Measurements from ENCODE around the gene UTP4. TPM values are rescaled to one million over a fixed set of nuclear protein-coding genes. Genes with fewer than 3 reads are reported as not detected.
"Not testable (repeated sequence)": the region's sequence is repeated elsewhere in the genome, so short reads cannot be mapped to it uniquely, and the experiment has no call there.

Gene UTP4
- total and polyA plus RNA-seq, 2 of the 8 experiments (the other 6 are each of a cell fraction or from before 2014, with no cell fraction given) = 101 to 118 TPM

GRCh38 chr16:69124406-69124805 lies 8.0 kb upstream of the UTP4 start:
- not testable (repeated sequence) for H2BK5ac ChIP-seq (ENCODE audit: low read depth, low read length); H3K27ac ChIP-seq (ENCODE audit: low read depth, low read length); H2BK120ac ChIP-seq (replicated peaks; ENCODE audit: low read depth, low read length); H4K5ac ChIP-seq (ENCODE audit: insufficient read length, low read depth, low read length); H3K27me3 ChIP-seq (replicated peaks in 1 of 4; ENCODE audit: control insufficient read depth in 3 of 4, extremely low read depth in 1 of 4, insufficient read depth in 3 of 4, low read length in 3 of 4); H2BK12ac ChIP-seq (ENCODE audit: low read depth, low read length); FAIRE-seq; H3K4me1 ChIP-seq (replicated peaks in 1 of 4; ENCODE audit: control insufficient read depth in 3 of 4, insufficient read depth in 4 of 4, low read length in 3 of 4); H3K14ac ChIP-seq (ENCODE audit: insufficient read length); DNase-seq (ENCODE audit: low read depth in 1 of 2, low spot score in 2 of 2); H3K4me3 ChIP-seq (ENCODE audit: extremely low read depth in 1 of 4, insufficient read depth in 2 of 4, low read depth in 3 of 4, low read length in 4 of 4); H3K23me2 ChIP-seq (ENCODE audit: low read depth, low read length); H2AK5ac ChIP-seq (ENCODE audit: low read depth, low read length); H3K23ac ChIP-seq (ENCODE audit: insufficient read length); H2AFZ ChIP-seq (ENCODE audit: low read length); H3K4me2 ChIP-seq (ENCODE audit: insufficient read depth in 1 of 2, low read depth in 2 of 2, low read length in 2 of 2); H2BK20ac ChIP-seq (ENCODE audit: low read length); H4K8ac ChIP-seq (ENCODE audit: extremely low read depth, insufficient read depth, low read length); H4K91ac ChIP-seq (replicated peaks; ENCODE audit: insufficient read length, low read length); H3K4ac ChIP-seq (replicated peaks; ENCODE audit: insufficient read length, low read depth, low read length); H3K9me3 ChIP-seq (ENCODE audit: insufficient read depth in 2 of 2, low read depth in 1 of 2, low read length in 1 of 2); H4K20me1 ChIP-seq (replicated peaks in 1 of 2; ENCODE audit: control insufficient read depth in 1 of 2, insufficient read depth in 2 of 2, low read length in 2 of 2); H3K9ac ChIP-seq (replicated peaks in 1 of 4; ENCODE audit: extremely low read depth in 1 of 4, low read depth in 3 of 4, low read length in 3 of 4); H3K79me1 ChIP-seq (ENCODE audit: low read depth, low read length); H3K18ac ChIP-seq (ENCODE audit: extremely low read depth, low read length); H2BK15ac ChIP-seq (ENCODE audit: low read length); H3K56ac ChIP-seq (replicated peaks; ENCODE audit: insufficient read length, low read depth, low read length)
- Histone ChIP-seq H3K36me3 (ENCODE audit: control insufficient read depth in 2 of 4, insufficient read depth in 4 of 4, low read length in 3 of 4) (peaks cover 0 to 23% (median 10%) of the 10 kb centered on the region in 4 experiments; a peak in 6 of 8 replicates), H3K79me2 (ENCODE audit: control insufficient read depth in 1 of 2, insufficient read depth in 2 of 2, low read length in 2 of 2) (peaks cover 0 to 37% of the 10 kb centered on the region in 2 experiments; a peak in 2 of 4 replicates)
- ChIA-PET POLR2A (ENCODE audit: partially characterized antibody) (interaction anchor here (0.7 to 3.4 kb wide), 9 partner anchors 8 to 277 kb away, joined by 3 to 14 read pairs (median 3); partner anchors contain the start of genes CHTF8 and UTP4), CTCF (ENCODE audit: partially characterized antibody) (interaction anchor here (0.6 to 12.3 kb wide), 49 partner anchors 9 to 1627 kb away, joined by 3 to 174 read pairs (median 4); partner anchors contain the start of genes CHTF8, NIP7 and UTP4)
- 93% methylated on average over 8 of the region's 8 CpGs; no CpG with 5 or more reads in 1 of the 2 experiments for WGBS, 2 experiments (ENCODE audit: extremely low coverage in 1 of 2, insufficient coverage in 1 of 2, insufficient read length in 1 of 2, insufficient replicate concordance in 2 of 2, low coverage in 1 of 2, low lambda C conversion rate in 2 of 2, missing lambda C conversion rate in 1 of 2)

- H4K20me1 ChIP-seq (replicated peaks in 1 of 2; ENCODE audit: control insufficient read depth in 1 of 2, insufficient read depth in 2 of 2, low read length in 2 of 2); H3K9ac ChIP-seq (replicated peaks in 1 of 4; ENCODE audit: extremely low read depth in 1 of 4, low read depth in 3 of 4, low read length in 3 of 4): not testable (repeated sequence)
These were observed 7.5 kb upstream of the UTP4 start for GRCh38 chr16:69124961-69125360.

More at GRCh38 chr16:69124961-69125360, 7.5 kb upstream of the UTP4 start:
- H2BK20ac ChIP-seq (ENCODE audit: low read length); H2BK15ac ChIP-seq (ENCODE audit: low read length); H3K23me2 ChIP-seq (ENCODE audit: low read depth, low read length); H2AFZ ChIP-seq (ENCODE audit: low read length); FAIRE-seq; H3K56ac ChIP-seq (replicated peaks; ENCODE audit: insufficient read length, low read depth, low read length); H3K4me3 ChIP-seq (ENCODE audit: extremely low read depth in 1 of 4, insufficient read depth in 2 of 4, low read depth in 3 of 4, low read length in 4 of 4); H2BK120ac ChIP-seq (replicated peaks; ENCODE audit: low read depth, low read length); H3K18ac ChIP-seq (ENCODE audit: extremely low read depth, low read length); H3K79me1 ChIP-seq (ENCODE audit: low read depth, low read length); H2BK5ac ChIP-seq (ENCODE audit: low read depth, low read length); H4K5ac ChIP-seq (ENCODE audit: insufficient read length, low read depth, low read length); H2AK5ac ChIP-seq (ENCODE audit: low read depth, low read length); H3K4me2 ChIP-seq (ENCODE audit: insufficient read depth in 1 of 2, low read depth in 2 of 2, low read length in 2 of 2); H3K27ac ChIP-seq (ENCODE audit: low read depth, low read length); H3K23ac ChIP-seq (ENCODE audit: insufficient read length); H2BK12ac ChIP-seq (ENCODE audit: low read depth, low read length); H3K9me3 ChIP-seq (ENCODE audit: insufficient read depth in 2 of 2, low read depth in 1 of 2, low read length in 1 of 2); H4K91ac ChIP-seq (replicated peaks; ENCODE audit: insufficient read length, low read length); DNase-seq (ENCODE audit: low read depth in 1 of 2, low spot score in 2 of 2); H4K8ac ChIP-seq (ENCODE audit: extremely low read depth, insufficient read depth, low read length); H3K4ac ChIP-seq (replicated peaks; ENCODE audit: insufficient read length, low read depth, low read length); H3K27me3 ChIP-seq (replicated peaks in 1 of 4; ENCODE audit: control insufficient read depth in 3 of 4, extremely low read depth in 1 of 4, insufficient read depth in 3 of 4, low read length in 3 of 4); H3K4me1 ChIP-seq (replicated peaks in 1 of 4; ENCODE audit: control insufficient read depth in 3 of 4, insufficient read depth in 4 of 4, low read length in 3 of 4); H3K14ac ChIP-seq (ENCODE audit: insufficient read length): not testable (repeated sequence)
- Histone ChIP-seq H3K79me2 (ENCODE audit: control insufficient read depth in 1 of 2, insufficient read depth in 2 of 2, low read length in 2 of 2) (peaks cover 0 to 43% of the 10 kb centered on the region in 2 experiments; a peak in 2 of 4 replicates), H3K36me3 (ENCODE audit: control insufficient read depth in 2 of 4, insufficient read depth in 4 of 4, low read length in 3 of 4) (peaks cover 0 to 18% (median 8%) of the 10 kb centered on the region in 4 experiments; a peak in 5 of 8 replicates)
- ChIA-PET CTCF (ENCODE audit: partially characterized antibody) (interaction anchor here (0.5 to 12.3 kb wide), 27 partner anchors 8 to 1584 kb away, joined by 3 to 174 read pairs (median 5); partner anchors contain the start of genes CHTF8, NIP7 and UTP4), POLR2A (ENCODE audit: partially characterized antibody) (interaction anchor here (0.9 to 3.4 kb wide), 5 partner anchors 9 to 36 kb away, joined by 3 to 14 read pairs (median 3); no protein-coding TSS in a partner anchor)
- WGBS, 2 experiments (ENCODE audit: extremely low coverage in 1 of 2, insufficient coverage in 1 of 2, insufficient read length in 1 of 2, insufficient replicate concordance in 2 of 2, low coverage in 1 of 2, low lambda C conversion rate in 2 of 2, missing lambda C conversion rate in 1 of 2) = 94% methylated on average over 14 of the region's 14 CpGs; no CpG with 5 or more reads in 1 of the 2 experiments

Data from H1 (cell line).